Measurements from ENCODE around the gene DOCK8.
A peak's percentile ranks its signal among the peaks of the same experiment; 100 is the strongest.

DOCK8 gene

GRCh38 chr9:468766-469426 lies 254.2 kb downstream of the DOCK8 start:
- no peaks in the 10 kb centered on the region for H3K36me3 ChIP-seq
- H3K4me3 ChIP-seq (ENCODE audit: low read depth, low read length), result peak overlapping the region; percentile 76
- H3K4me1 ChIP-seq, result no peaks in the 10 kb centered on the region
- no peak for DNase-seq
- no peak for TF ChIP-seq CTCF (IDR thresholded peaks at IDR 0.05; ENCODE audit: low read depth, low read length)
- H3K9me3 ChIP-seq, result no peaks in the 10 kb centered on the region
- peaks cover 3% of the 10 kb centered on the region; the same call in 1 of the 2 replicates for H3K27me3 ChIP-seq

GRCh38 chr9:469672-470551 lies 255.2 kb downstream of the DOCK8 start:
- DNase-seq, result peak; percentile 77

GRCh38 chr9:470552-471194 lies 256.0 kb downstream of the DOCK8 start:
- DNase-seq, result no peak
- Histone ChIP-seq H3K27me3 (peaks cover under 1% of the 10 kb centered on the region; the same call in 1 of the 2 replicates), H3K36me3 (no peaks in the 10 kb centered on the region), H3K4me1 (no peaks in the 10 kb centered on the region), H3K9me3 (no peaks in the 10 kb centered on the region), H3K4me3 (ENCODE audit: low read depth, low read length) (peak overlapping the region; percentile 76)
- no peak for TF ChIP-seq CTCF (IDR thresholded peaks at IDR 0.05; ENCODE audit: low read depth, low read length)

More at GRCh38 chr9:469672-470551, 255.2 kb downstream of the DOCK8 start:
- no peaks in the 10 kb centered on the region for H3K4me1 ChIP-seq
- peak overlapping the region; percentile 76 for H3K4me3 ChIP-seq (ENCODE audit: low read depth, low read length)
- no peaks in the 10 kb centered on the region for H3K36me3 ChIP-seq
- no peak for TF ChIP-seq CTCF (IDR thresholded peaks at IDR 0.05; ENCODE audit: low read depth, low read length)
- H3K27me3 ChIP-seq, result peaks cover 3% of the 10 kb centered on the region; the same call in 1 of the 2 replicates
- no peaks in the 10 kb centered on the region for H3K9me3 ChIP-seq

- Histone ChIP-seq H3K36me3 (no peaks in the 10 kb centered on the region), H3K4me1 (no peaks in the 10 kb centered on the region), H3K4me3 (ENCODE audit: low read depth, low read length) (no peak overlapping the region), H3K27me3 (no peaks in the 10 kb centered on the region), H3K9me3 (no peaks in the 10 kb centered on the region)
- DNase-seq, result no peak
- TF ChIP-seq CTCF (IDR thresholded peaks at IDR 0.05; ENCODE audit: low read depth, low read length), result no peak
Measured at GRCh38 chr9:471320-471719, 256.7 kb downstream of the DOCK8 start.

- Histone ChIP-seq H3K4me3 (ENCODE audit: low read depth, low read length) (no peak overlapping the region), H3K9me3 (no peaks in the 10 kb centered on the region), H3K27me3 (no peaks in the 10 kb centered on the region), H3K4me1 (no peaks in the 10 kb centered on the region), H3K36me3 (no peaks in the 10 kb centered on the region)
- DNase-seq, result no peak
- no peak for TF ChIP-seq CTCF (IDR thresholded peaks at IDR 0.05; ENCODE audit: low read depth, low read length)
Measured at GRCh38 chr9:472479-473075, 257.9 kb downstream of the DOCK8 start.

All from BE2C (cell line).